Karpas-422 (cell line): ENCODE data around the gene SPATA2L. TPM values are rescaled to one million over a fixed set of nuclear protein-coding genes. Genes with fewer than 3 reads are reported as not detected.

ENCODE experiments used
- DNase-seq: peaks from one replicate; pipeline ENCODE4 v3.0.0-alpha.2; 2015
- H2AFZ ChIP-seq: fragments of 200-600 bp; sonication (generic); 2 replicates; pipeline ENCODE4 v1.6.1; 2014; ENCODE audit warnings: antibody characterized with exemption, low read length, mixed read lengths
- H3K27ac ChIP-seq: fragments of 200-600 bp; sonication (generic); 2 replicates; pipeline ENCODE4 v1.5.1; 2014; ENCODE audit warnings: mild to moderate bottlenecking, low read length, moderate library complexity
- H3K27me3 ChIP-seq: fragments of 200-600 bp; sonication (generic); 2 replicates; pipeline ENCODE4 v1.6.1; 2014; ENCODE audit warnings: low read length, mixed read lengths
- H3K36me3 ChIP-seq: fragments of 200-600 bp; sonication (generic); 2 replicates; pipeline ENCODE4 v1.6.1; 2014; ENCODE audit warnings: low read length, mixed read lengths; ENCODE audit not compliant: insufficient read depth
- H3K4me1 ChIP-seq: fragments of 200-600 bp; sonication (generic); 2 replicates; pipeline ENCODE4 v1.6.1; 2014; ENCODE audit warnings: mild to moderate bottlenecking, low read length, mixed read lengths
- H3K4me2 ChIP-seq: fragments of 200-600 bp; sonication (generic); 2 replicates; pipeline ENCODE4 v1.6.1; 2014; ENCODE audit warnings: low read length, low read depth, mild to moderate bottlenecking; ENCODE audit not compliant: poor library complexity, severe bottlenecking
- H3K4me3 ChIP-seq: fragments of 200-600 bp; sonication (generic); 2 replicates; pipeline ENCODE4 v1.5.1; 2014; ENCODE audit warnings: mild to moderate bottlenecking, antibody characterized with exemption, low read length, mixed read lengths
- H3K79me2 ChIP-seq: fragments of 200-600 bp; sonication (generic); 2 replicates; pipeline ENCODE4 v1.6.1; 2014; ENCODE audit warnings: mild to moderate bottlenecking, low read length, mixed read lengths
- H3K9ac ChIP-seq: fragments of 200-600 bp; sonication (generic); 2 replicates; pipeline ENCODE4 v1.6.0; 2014; ENCODE audit warnings: low read length
- H3K9me2 ChIP-seq: fragments of 200-600 bp; sonication (generic), shearing (Covaris generic); replicated peaks from 2 replicates; pipeline ENCODE4 v1.6.0; 2014; ENCODE audit warnings: mild to moderate bottlenecking, low read length, moderate library complexity; ENCODE audit not compliant: insufficient read depth
- H3K9me3 ChIP-seq: fragments of 300-700, 200-600 bp; sonication (generic); 2 replicates; pipeline ENCODE4 v1.6.1; 2014; ENCODE audit warnings: low read length, mixed read lengths
- H4K20me1 ChIP-seq: fragments of 200-600 bp; sonication (generic); 2 replicates; pipeline ENCODE4 v1.6.1; 2014; ENCODE audit warnings: mild to moderate bottlenecking, antibody characterized with exemption, low read length, low read depth; ENCODE audit not compliant: insufficient read depth
- total RNA-seq: library from RNA; depleted of rRNA; stranded (reverse); fragments of >200 nt; shearing (Covaris generic); gene quantifications from 2 replicates; pipeline ENCODE4 v1.2.3, GENCODE V29; 2014; ENCODE audit warnings: low replicate concordance

SPATA2L gene
- total RNA-seq, 1 experiment from 2014 or later, result 4.7 TPM

GRCh38 chr16:89722392-89723278 is 21.1 kb upstream of the SPATA2L start:
- peaks cover 15% of the 10 kb centered on the region for H4K20me1 ChIP-seq
- no peak overlapping the region for H2AFZ ChIP-seq
- H3K9me2 ChIP-seq, result no peaks in the 10 kb centered on the region
- peak overlapping the region; percentile 86 for H3K9ac ChIP-seq
- peaks cover 4% of the 10 kb centered on the region; the same call in 1 of the 2 replicates for H3K36me3 ChIP-seq
- H3K4me3 ChIP-seq, result peak overlapping the region; percentile 87
- H3K27me3 ChIP-seq, result no peaks in the 10 kb centered on the region
- DNase-seq, result peak; percentile 73
- H3K79me2 ChIP-seq, result peaks cover 18% of the 10 kb centered on the region
- peak overlapping the region; percentile 79 for H3K27ac ChIP-seq
- H3K4me2 ChIP-seq, result peak overlapping the region; percentile 97
- H3K4me1 ChIP-seq, result peaks cover 22% of the 10 kb centered on the region
- H3K9me3 ChIP-seq, result no peaks in the 10 kb centered on the region

GRCh38 chr16:89721546-89722391 is 20.3 kb upstream of the SPATA2L start:
- no peaks in the 10 kb centered on the region for H3K9me2 ChIP-seq
- H3K4me1 ChIP-seq, result peaks cover 22% of the 10 kb centered on the region
- no peaks in the 10 kb centered on the region for H3K27me3 ChIP-seq
- no peaks in the 10 kb centered on the region for H3K9me3 ChIP-seq
- H3K4me2 ChIP-seq, result peak overlapping the region; percentile 97
- peak overlapping the region; percentile 86 for H3K9ac ChIP-seq
- peaks cover 15% of the 10 kb centered on the region for H4K20me1 ChIP-seq
- no peak overlapping the region for H2AFZ ChIP-seq
- H3K36me3 ChIP-seq, result no peaks in the 10 kb centered on the region; the same call in 1 of the 2 replicates
- peak; percentile 90 for DNase-seq
- peak overlapping the region; percentile 87 for H3K4me3 ChIP-seq
- H3K79me2 ChIP-seq, result peaks cover 18% of the 10 kb centered on the region
- H3K27ac ChIP-seq, result peak overlapping the region; percentile 79

GRCh38 chr16:89720813-89721545 is 19.5 kb upstream of the SPATA2L start, which contains the start of the genes VPS9D1 and ZNF276:
Gene VPS9D1, minus strand, starts transcription at chr16:89720898. Its CDS starts 37 bp downstream, at chr16:89720861.
Gene ZNF276, plus strand, starts transcription at chr16:89721537. Its CDS starts 104 bp downstream, at chr16:89721641.
- peak within 1 kb of the TSS; percentile 87 for H3K4me3 ChIP-seq
- no peaks in the 10 kb centered on the region for H3K9me3 ChIP-seq
- H4K20me1 ChIP-seq, result peaks cover 15% of the 10 kb centered on the region
- H3K4me1 ChIP-seq, result peaks cover 22% of the 10 kb centered on the region
- no peaks in the 10 kb centered on the region for H3K9me2 ChIP-seq
- peak within 1 kb of the TSS; percentile 86 for H3K9ac ChIP-seq
- H3K27ac ChIP-seq, result peak within 1 kb of the TSS; percentile 79
- peak; percentile 95 for DNase-seq
- H3K36me3 ChIP-seq, result peaks cover 3% of the 10 kb centered on the region; the same call in 1 of the 2 replicates
- H3K79me2 ChIP-seq, result peaks cover 18% of the 10 kb centered on the region
- H3K27me3 ChIP-seq, result no peaks in the 10 kb centered on the region
- no peak within 1 kb of the TSS for H2AFZ ChIP-seq
- peak within 1 kb of the TSS; percentile 97 for H3K4me2 ChIP-seq

GRCh38 chr16:89720551-89720812 is 19.0 kb upstream of the SPATA2L start:
- Histone ChIP-seq H3K36me3 (peaks cover 3% of the 10 kb centered on the region; the same call in 1 of the 2 replicates), H3K79me2 (peaks cover 18% of the 10 kb centered on the region), H3K27me3 (no peaks in the 10 kb centered on the region), H2AFZ (no peak overlapping the region), H3K4me2 (peak overlapping the region; percentile 97), H3K9ac (peak overlapping the region; percentile 86), H3K27ac (peak overlapping the region; percentile 79), H3K4me3 (peak overlapping the region; percentile 87), H4K20me1 (peaks cover 15% of the 10 kb centered on the region), H3K9me2 (no peaks in the 10 kb centered on the region), H3K9me3 (no peaks in the 10 kb centered on the region), H3K4me1 (peaks cover 22% of the 10 kb centered on the region)
- DNase-seq, result no peak

GRCh38 chr16:89717688-89718505 is 16.4 kb upstream of the SPATA2L start:
- Histone ChIP-seq H3K27ac (no peak overlapping the region), H2AFZ (no peak overlapping the region), H3K9me3 (no peaks in the 10 kb centered on the region), H3K79me2 (peaks cover 19% of the 10 kb centered on the region), H4K20me1 (peaks cover 8% of the 10 kb centered on the region), H3K4me2 (no peak overlapping the region), H3K9ac (no peak overlapping the region), H3K9me2 (no peaks in the 10 kb centered on the region), H3K4me3 (no peak overlapping the region), H3K36me3 (peaks cover 17% of the 10 kb centered on the region; the same call in 1 of the 2 replicates), H3K4me1 (peaks cover 22% of the 10 kb centered on the region), H3K27me3 (no peaks in the 10 kb centered on the region)
- DNase-seq, result no peak

GRCh38 chr16:89716916-89717687 is 15.6 kb upstream of the SPATA2L start:
- H3K9me3 ChIP-seq, result no peaks in the 10 kb centered on the region
- H2AFZ ChIP-seq, result no peak overlapping the region
- peaks cover 17% of the 10 kb centered on the region for H3K4me1 ChIP-seq
- H3K4me3 ChIP-seq, result no peak overlapping the region
- peaks cover 17% of the 10 kb centered on the region; the same call in 1 of the 2 replicates for H3K36me3 ChIP-seq
- H3K79me2 ChIP-seq, result peaks cover 19% of the 10 kb centered on the region
- no peaks in the 10 kb centered on the region for H3K27me3 ChIP-seq
- peaks cover under 1% of the 10 kb centered on the region; the same call in 1 of the 2 replicates for H4K20me1 ChIP-seq
- H3K27ac ChIP-seq, result no peak overlapping the region
- no peak for DNase-seq
- no peak overlapping the region for H3K9ac ChIP-seq
- no peaks in the 10 kb centered on the region for H3K9me2 ChIP-seq
- H3K4me2 ChIP-seq, result no peak overlapping the region

- Histone ChIP-seq H4K20me1 (no peaks in the 10 kb centered on the region), H3K4me1 (peaks cover 17% of the 10 kb centered on the region), H3K79me2 (peaks cover 23% of the 10 kb centered on the region), H3K4me3 (no peak overlapping the region), H3K9me2 (no peaks in the 10 kb centered on the region), H3K4me2 (no peak overlapping the region), H2AFZ (no peak overlapping the region), H3K27me3 (no peaks in the 10 kb centered on the region), H3K9me3 (no peaks in the 10 kb centered on the region), H3K36me3 (peaks cover 17% of the 10 kb centered on the region; the same call in 1 of the 2 replicates), H3K27ac (no peak overlapping the region), H3K9ac (no peak overlapping the region)
- DNase-seq, result no peak
Observed at GRCh38 chr16:89716493-89716892, 15.0 kb upstream of the SPATA2L start.
